Measurements from ENCODE around the gene PDCD10. TPM values are rescaled to one million over a fixed set of nuclear protein-coding genes. Genes with fewer than 3 reads are reported as not detected.

Gene PDCD10
- total RNA-seq, 1 donor from 2014 or later = 48.0 TPM

GRCh38 chr3:167668651-167669050, 66.0 kb downstream of the PDCD10 start:
- no peak for DNase-seq
- Mint-ChIP-seq H3K9me3 (ENCODE audit: unreplicated experiment) (no peaks in the 10 kb centered on the region), H3K27me3 (ENCODE audit: unreplicated experiment) (no peaks in the 10 kb centered on the region), H3K36me3 (ENCODE audit: unreplicated experiment) (no peaks in the 10 kb centered on the region), H3K4me3 (ENCODE audit: unreplicated experiment) (no peak overlapping the region), H3K4me1 (ENCODE audit: low read depth, unreplicated experiment) (no peaks in the 10 kb centered on the region), H3K27ac (ENCODE audit: unreplicated experiment) (no peak overlapping the region)
- no peak for TF ChIP-seq CTCF (IDR thresholded peaks at IDR 0.05; ENCODE audit: partially characterized antibody, unreplicated experiment)

- Mint-ChIP-seq H3K4me1 (ENCODE audit: low read depth, unreplicated experiment) (no peaks in the 10 kb centered on the region), H3K27ac (ENCODE audit: unreplicated experiment) (no peak overlapping the region), H3K9me3 (ENCODE audit: unreplicated experiment) (no peaks in the 10 kb centered on the region), H3K36me3 (ENCODE audit: unreplicated experiment) (no peaks in the 10 kb centered on the region), H3K4me3 (ENCODE audit: unreplicated experiment) (no peak overlapping the region), H3K27me3 (ENCODE audit: unreplicated experiment) (no peaks in the 10 kb centered on the region)
- TF ChIP-seq CTCF (IDR thresholded peaks at IDR 0.05; ENCODE audit: partially characterized antibody, unreplicated experiment) = no peak
- DNase-seq = no peak
These were observed 68.1 kb downstream of the PDCD10 start for GRCh38 chr3:167666563-167666962.

- Mint-ChIP-seq H3K9me3 (ENCODE audit: unreplicated experiment) (no peaks in the 10 kb centered on the region), H3K4me3 (ENCODE audit: unreplicated experiment) (no peak overlapping the region), H3K4me1 (ENCODE audit: low read depth, unreplicated experiment) (no peaks in the 10 kb centered on the region), H3K27ac (ENCODE audit: unreplicated experiment) (no peak overlapping the region), H3K27me3 (ENCODE audit: unreplicated experiment) (no peaks in the 10 kb centered on the region), H3K36me3 (ENCODE audit: unreplicated experiment) (no peaks in the 10 kb centered on the region)
- TF ChIP-seq CTCF (IDR thresholded peaks at IDR 0.05; ENCODE audit: partially characterized antibody, unreplicated experiment) = no peak
- DNase-seq = no peak
These were observed 71.7 kb downstream of the PDCD10 start for GRCh38 chr3:167662919-167663400.

GRCh38 chr3:167657684-167658225, 76.9 kb downstream of the PDCD10 start:
- no peak for DNase-seq
- Mint-ChIP-seq H3K36me3 (ENCODE audit: unreplicated experiment) (no peaks in the 10 kb centered on the region), H3K27me3 (ENCODE audit: unreplicated experiment) (no peaks in the 10 kb centered on the region), H3K4me1 (ENCODE audit: low read depth, unreplicated experiment) (no peaks in the 10 kb centered on the region), H3K27ac (ENCODE audit: unreplicated experiment) (no peak overlapping the region), H3K9me3 (ENCODE audit: unreplicated experiment) (no peaks in the 10 kb centered on the region), H3K4me3 (ENCODE audit: unreplicated experiment) (no peak overlapping the region)
- no peak for TF ChIP-seq CTCF (IDR thresholded peaks at IDR 0.05; ENCODE audit: partially characterized antibody, unreplicated experiment)

GRCh38 chr3:167656821-167657220, 77.9 kb downstream of the PDCD10 start:
- TF ChIP-seq CTCF (IDR thresholded peaks at IDR 0.05; ENCODE audit: partially characterized antibody, unreplicated experiment) = no peak
- Mint-ChIP-seq H3K9me3 (ENCODE audit: unreplicated experiment) (no peaks in the 10 kb centered on the region), H3K4me1 (ENCODE audit: low read depth, unreplicated experiment) (no peaks in the 10 kb centered on the region), H3K36me3 (ENCODE audit: unreplicated experiment) (no peaks in the 10 kb centered on the region), H3K4me3 (ENCODE audit: unreplicated experiment) (no peak overlapping the region), H3K27ac (ENCODE audit: unreplicated experiment) (no peak overlapping the region), H3K27me3 (ENCODE audit: unreplicated experiment) (no peaks in the 10 kb centered on the region)
- no peak for DNase-seq

All from glutamatergic neuron (in vitro differentiated cells).